Fibroblast of the conjunctiva (primary cell): Measurements from ENCODE around the gene MAP3K6.
"Not testable (repeated sequence)": the region's sequence is repeated elsewhere in the genome, so short reads cannot be mapped to it uniquely, and the experiment has no call there.

Experiments
- DNase-seq: peaks from one replicate; pipeline ENCODE4 v3.0.0-alpha.2; 2010; ENCODE audit warnings: low read depth

Gene MAP3K6

DNA sequence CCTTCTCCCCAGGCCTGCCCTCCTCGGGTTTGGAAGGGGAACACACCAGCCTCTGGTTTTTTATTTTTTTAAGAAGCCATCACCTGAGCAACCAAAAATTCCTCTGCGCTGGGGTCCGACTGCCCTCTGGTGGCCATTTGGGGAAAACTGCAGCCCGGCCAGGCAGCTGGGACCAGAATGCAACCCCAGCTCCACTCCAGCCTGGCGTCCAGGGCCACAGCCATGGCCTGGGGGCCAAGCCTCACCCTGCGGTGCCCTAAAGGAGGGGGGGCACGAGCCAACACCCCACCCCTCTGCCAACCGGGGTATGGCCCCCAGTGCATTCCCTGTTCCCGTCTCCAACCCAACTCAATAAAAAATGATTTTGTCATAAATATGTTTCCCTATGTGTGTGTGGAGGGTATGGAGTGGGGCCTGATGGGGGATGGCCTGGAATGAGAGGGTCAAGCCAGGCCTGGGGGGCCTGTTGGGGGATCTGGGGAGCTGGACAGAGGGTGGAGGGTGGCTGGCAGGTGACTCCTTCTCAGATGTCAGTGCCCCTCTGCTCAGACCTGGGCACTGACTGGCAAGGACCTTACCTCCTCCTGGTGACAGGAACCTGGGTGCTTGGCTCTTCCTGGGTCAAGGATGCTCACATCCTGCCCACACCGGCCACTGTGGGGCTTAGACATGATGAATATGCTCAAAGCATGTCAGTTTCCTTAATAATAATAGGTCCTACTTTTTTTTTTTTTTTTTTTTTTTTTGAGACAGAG, 28.9 kb upstream of the MAP3K6 start:
- DNase-seq = no peak

GRCh38 chr1:27394925-27395324, 28.2 kb upstream of the MAP3K6 start:
- no peak for DNase-seq

DNA sequence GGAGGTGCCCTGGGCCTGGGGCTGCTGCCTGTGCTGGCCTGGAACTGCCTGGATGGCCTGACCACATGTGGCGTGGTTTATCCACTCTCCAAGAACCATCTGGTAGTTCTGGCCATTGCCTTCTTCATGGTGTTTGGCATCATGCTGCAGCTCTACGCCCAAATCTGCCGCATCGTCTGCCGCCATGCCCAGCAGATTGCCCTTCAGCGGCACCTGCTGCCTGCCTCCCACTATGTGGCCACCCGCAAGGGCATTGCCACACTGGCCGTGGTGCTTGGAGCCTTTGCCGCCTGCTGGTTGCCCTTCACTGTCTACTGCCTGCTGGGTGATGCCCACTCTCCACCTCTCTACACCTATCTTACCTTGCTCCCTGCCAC, 27.5 kb upstream of the MAP3K6 start:
- no peak for DNase-seq

DNA sequence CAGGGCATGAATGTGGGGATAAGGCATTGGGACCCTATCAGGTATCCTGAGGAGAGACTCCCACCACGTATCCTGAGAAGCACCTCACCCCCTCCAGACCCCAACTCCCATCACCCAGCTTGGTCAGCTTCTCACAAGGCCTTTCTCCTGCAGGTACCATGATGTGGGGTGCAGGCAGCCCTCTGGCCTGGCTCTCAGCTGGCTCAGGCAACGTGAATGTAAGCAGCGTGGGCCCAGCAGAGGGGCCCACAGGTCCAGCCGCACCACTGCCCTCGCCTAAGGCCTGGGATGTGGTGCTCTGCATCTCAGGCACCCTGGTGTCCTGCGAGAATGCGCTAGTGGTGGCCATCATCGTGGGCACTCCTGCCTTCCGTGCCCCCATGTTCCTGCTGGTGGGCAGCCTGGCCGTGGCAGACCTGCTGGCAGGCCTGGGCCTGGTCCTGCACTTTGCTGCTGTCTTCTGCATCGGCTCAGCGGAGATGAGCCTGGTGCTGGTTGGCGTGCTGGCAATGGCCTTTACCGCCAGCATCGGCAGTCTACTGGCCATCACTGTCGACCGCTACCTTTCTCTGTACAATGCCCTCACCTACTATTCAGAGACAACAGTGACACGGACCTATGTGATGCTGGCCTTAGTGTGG, 27.0 kb upstream of the MAP3K6 start:
- DNase-seq = no peak

DNA sequence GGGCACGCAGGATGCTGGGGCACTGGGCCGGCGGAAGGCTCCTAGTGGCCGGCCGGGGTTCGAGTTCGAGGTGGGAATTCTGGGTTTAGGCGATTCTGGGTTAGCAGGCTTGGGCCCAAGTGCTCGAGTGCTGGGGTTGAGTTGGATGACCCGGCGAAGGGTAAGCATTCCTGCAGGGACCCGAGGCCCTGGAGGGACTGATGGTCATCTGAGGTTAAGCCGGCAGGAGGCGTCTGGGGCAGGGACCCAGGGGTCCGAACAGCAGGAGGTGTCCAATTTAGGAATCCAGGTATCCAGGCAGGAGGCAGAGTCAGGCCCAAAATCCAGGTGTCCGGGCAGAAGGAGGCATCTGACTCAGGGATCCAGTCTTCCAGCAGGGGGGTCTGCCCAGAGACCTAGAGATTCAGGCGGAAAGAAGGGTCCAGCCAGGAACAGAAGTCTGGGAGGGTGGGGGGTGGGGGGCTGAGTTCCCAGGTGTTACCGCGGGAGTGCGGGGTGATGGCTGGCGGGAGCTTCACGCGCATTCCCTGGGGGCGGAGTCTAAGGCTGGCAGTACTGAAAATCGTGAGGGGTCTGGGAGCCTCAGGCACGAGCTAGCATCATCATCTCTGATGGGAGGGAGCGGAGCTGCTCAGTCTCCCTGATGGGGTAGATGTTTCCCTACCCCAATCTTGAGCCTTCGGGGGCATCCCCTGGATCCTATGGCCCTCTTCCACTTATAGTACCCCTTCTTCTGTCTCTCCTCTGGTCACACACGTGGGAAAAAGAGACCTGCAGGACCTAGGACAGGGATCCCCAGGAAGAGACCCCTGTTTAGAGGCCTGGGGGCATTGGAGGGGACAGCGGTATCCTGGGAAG, 26.2 kb upstream of the MAP3K6 start:
- no peak for DNase-seq

DNA sequence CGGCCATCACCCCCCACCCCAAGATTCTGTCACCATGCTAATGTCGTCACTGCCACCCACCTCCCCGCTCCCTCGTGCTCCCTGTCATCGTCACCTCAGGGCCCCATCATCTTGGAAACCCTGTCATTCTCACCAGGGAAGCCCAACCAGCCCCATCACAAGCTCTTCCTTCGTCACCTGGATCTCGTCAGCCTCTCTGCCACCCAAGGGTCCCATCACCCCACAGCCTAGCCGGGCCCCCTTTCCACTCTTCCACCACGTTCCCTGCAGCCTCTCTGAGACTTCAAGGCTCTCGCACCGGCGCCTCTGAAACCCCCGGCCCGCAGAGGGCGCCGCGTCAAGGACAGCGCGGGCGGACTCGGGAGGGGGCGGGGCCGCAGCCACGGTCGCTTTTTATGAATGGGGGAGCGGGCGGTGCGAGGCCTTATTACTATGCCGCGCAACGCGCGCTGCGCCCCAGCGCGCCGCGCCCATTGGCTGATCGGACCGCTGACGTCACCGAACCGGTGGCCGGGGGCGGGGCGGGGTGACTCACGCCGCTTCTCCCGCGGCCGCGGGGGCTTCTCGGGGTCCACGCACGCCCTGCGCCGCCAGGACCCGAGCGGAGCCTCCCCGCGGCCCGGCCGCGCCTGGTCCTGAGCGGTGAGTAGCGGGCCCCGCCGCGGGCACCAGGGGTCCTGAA, 25.5 kb upstream of the MAP3K6 start, which contains the start of gene GPR3:
Gene GPR3, plus strand, starts transcription at position 527 of the 682 bp plus-strand sequence. CDS start 1,177 bp downstream, outside the sequence.
- DNase-seq = peak; percentile 78

- DNase-seq = no peak
Measured at GRCh38 chr1:27391511-27392095, 24.8 kb upstream of the MAP3K6 start.

- no peak for DNase-seq
Measured at GRCh38 chr1:27388337-27389005, 21.7 kb upstream of the MAP3K6 start.

GRCh38 chr1:27384797-27385196, 18.0 kb upstream of the MAP3K6 start:
- DNase-seq = not testable (repeated sequence)

DNA sequence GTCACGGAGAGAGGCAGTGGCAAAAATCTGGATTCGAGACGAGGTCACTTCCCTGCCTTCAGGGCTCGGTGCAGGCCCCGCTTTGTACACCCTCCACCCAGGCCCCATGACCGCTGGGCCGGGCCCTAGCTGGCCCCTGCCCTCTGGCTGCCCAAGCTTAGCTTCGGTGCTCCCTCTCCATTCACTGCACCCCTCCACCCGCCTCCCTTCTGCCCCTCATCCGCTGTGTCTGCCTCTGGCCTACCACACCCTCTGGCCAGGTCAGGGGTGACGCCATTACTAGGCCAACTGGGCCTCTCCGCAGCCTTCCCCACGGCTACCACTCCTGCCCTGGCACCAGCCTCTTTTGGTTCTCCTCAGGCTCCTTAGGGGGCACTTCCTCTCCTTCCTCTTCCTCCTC, 16.9 kb upstream of the MAP3K6 start:
- DNase-seq = no peak

- no peak for DNase-seq
Measured at GRCh38 chr1:27383039-27383605, 16.4 kb upstream of the MAP3K6 start, which contains the start of gene CD164L2. TSS of gene CD164L2 (minus strand) at chr1:27383333. CDS start at chr1:27383239, 94 bp downstream.

DNA sequence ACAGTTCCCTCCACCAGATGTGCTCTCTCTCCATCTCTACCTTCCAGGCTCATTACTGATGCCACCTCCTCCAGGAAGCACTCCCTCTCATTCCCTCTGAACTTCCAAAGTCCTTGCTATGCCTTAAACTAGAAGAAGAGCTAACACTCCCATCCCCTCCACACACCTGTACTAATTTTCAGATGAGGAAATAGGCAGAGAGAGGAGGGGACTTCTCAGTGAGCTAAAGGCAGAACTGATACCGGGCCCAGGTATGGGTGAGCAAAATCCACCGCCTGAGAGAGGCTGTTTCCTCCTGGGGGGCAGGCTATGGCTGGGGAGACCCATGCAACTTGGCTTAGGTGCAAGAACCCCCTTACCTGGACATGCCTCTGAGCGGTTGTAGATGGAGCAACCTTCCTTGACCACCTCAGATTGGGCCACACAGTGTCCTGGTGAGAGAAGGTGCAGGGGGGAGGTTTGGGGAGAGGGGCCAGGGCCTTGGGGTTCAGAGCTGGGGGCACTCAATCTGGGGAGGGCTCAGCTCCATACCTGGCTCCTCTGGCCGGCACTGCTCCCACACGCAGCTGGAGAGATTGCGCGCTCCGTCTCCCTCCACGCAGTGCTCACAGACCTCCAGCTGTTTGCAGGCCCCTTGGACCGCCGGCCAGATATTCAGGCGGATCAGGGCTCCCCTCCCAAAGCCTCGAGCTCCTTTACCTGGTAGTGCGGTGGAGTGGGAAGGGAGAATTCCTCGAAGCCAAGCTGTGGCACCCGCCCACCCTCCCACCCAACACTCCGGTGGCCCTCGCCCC, 15.4 kb upstream of the MAP3K6 start:
- no peak for DNase-seq

- DNase-seq = no peak
Measured at GRCh38 chr1:27380766-27381733, 14.3 kb upstream of the MAP3K6 start.

DNA sequence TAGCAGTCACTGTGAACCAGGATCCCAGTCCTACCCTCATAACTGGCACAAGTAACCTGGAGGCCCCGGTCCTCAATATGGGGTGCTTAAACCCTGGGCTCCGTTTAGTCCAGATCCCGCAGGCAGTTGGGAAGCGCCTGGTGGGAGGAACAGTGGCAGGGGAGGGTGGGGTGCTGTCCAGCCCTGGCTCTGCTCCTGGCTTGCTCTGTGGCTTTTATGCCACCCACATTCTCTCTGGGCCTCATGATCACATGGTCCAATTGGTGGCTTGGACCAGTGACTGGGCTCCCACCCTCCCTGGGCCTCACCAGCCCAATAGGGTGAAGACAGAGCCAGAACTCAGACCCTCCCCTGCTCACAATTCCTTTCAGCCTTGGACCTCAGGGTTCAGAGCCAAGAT, 13.5 kb upstream of the MAP3K6 start:
- no peak for DNase-seq

GRCh38 chr1:27379564-27380122, 12.9 kb upstream of the MAP3K6 start:
- DNase-seq = no peak

DNA sequence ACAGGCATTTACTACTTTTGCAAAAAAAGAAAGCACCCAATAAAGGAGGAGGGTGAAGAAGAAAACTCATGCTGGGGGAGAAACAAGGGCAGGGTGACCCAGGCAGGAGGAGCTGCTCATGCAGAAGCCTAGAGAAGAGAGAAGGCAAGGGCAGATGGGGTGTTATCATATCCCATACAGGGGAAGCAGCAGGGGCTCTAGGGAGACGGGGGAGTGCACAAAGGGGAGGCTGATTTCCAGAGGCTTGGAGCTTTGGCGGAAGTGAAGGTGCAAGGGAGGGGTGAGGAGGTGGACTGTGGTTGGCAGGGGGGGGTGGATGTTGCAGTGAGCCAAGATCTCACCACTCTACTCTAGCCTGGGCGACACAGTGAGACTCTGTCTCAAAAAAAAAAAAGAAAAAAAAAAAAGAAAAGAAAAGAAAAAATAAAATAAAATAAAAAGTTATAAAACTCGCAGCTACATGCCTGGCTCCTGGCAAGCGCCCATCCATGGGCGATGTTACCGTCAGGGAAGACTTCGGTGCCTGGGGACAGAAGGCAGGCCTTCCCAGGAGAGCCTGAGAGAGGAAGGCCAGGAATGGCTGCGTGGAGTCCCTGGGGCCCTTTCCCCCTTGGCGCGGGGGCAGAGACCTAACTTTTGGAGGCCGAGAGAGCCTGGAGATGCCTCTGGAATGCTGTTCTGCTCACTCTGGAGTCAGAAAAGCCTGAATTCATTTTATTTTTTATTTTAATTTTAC, 11.2 kb upstream of the MAP3K6 start:
- DNase-seq = no peak

GRCh38 chr1:27374362-27375086, 7.8 kb upstream of the MAP3K6 start, which contains the start of gene FCN3:
TSS of gene FCN3 (minus strand) at chr1:27374824. CDS start at chr1:27374818, 6 bp downstream.
- no peak for DNase-seq
